Upper lobe of left lung (tissue), 4 donors: Measurements from ENCODE around the gene C1QL4.

Experiments
- CTCF ChIP-seq, 6 experiments: fragments of 450-650 bp in 4 of 6; fragments of 200-600 bp in 2 of 6; sonication (generic) in 2 of 6; IDR thresholded peaks; one replicate each; pipeline ENCODE4 v1.5.1; 2016 to 2019; ENCODE audit warnings: antibody characterized with exemption in 6 of 6
- EP300 ChIP-seq, 4 donors: sonication (generic); formaldehyde crosslinking; IDR thresholded peaks; one replicate each; pipeline ENCODE4 v1.5.1; 2017; ENCODE audit warnings: antibody characterized with exemption in 4 of 4, control low read depth in 2 of 4
- POLR2A ChIP-seq, 4 donors: fragments of 450-650 bp; IDR thresholded peaks; one replicate each; pipeline ENCODE4 v1.5.1; 2016 to 2017; ENCODE audit warnings: antibody characterized with exemption in 4 of 4, mild to moderate bottlenecking in 2 of 4
- POLR2AphosphoS5 ChIP-seq, 2 donors: sonication (generic); formaldehyde crosslinking; IDR thresholded peaks; one replicate each; pipeline ENCODE4 v1.5.1; 2017; ENCODE audit warnings: antibody characterized with exemption in 2 of 2

GRCh38 chr12:49322367-49322707 is 14.7 kb downstream of the C1QL4 start:
- TF ChIP-seq CTCF (IDR thresholded peaks at IDR 0.05) (no peak), POLR2A (IDR thresholded peaks at IDR 0.05) (no peak), POLR2AphosphoS5 (IDR thresholded peaks at IDR 0.05) (no peak), EP300 (IDR thresholded peaks at IDR 0.05) (no peak)
